Gastrocnemius medialis (tissue), 4 donors: ENCODE results near the gene FAM13A.

Experiments used
- POLR2A ChIP-seq, 2 donors: fragments of 450-650 bp; IDR thresholded peaks; one replicate each; pipeline ENCODE4 v1.6.1; 2017; ENCODE audit warnings: antibody characterized with exemption in 2 of 2, mild to moderate bottlenecking in 2 of 2, moderate library complexity in 2 of 2
- TF ChIP-seq, protein P1 (sequence below), 5 experiments: fragments of 450-650 bp in 3 of 5; fragments of 200-600 bp in 2 of 5; sonication (generic) in 2 of 5; IDR thresholded peaks in 4 of 5; conservative IDR thresholded peaks in 1 of 5; 1 replicate in 4 of 5; 2 replicates in 1 of 5; pipeline ENCODE4 v1.5.1; 2016 to 2019; ENCODE audit warnings: antibody characterized with exemption in 5 of 5, mild to moderate bottlenecking in 3 of 5, moderate library complexity in 3 of 5

DNA sequence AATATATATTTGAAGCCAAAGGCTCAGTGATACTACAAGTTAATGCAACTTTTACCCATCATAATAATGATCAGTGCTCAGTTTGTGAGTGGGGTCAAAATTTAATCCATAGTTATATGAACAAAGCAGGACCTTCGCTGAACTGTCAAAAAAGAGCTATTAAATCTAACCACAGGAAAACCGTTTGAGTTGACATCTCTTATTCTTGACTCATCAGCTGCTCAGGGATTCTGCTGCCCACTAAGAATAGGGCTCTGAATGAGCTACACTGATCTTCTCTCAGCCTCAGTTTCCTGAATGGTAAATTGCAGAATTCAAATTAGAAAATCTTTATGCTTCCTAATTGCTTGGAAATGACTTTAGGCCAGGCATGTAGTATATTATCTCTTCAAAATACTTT is 314.4 kb downstream of the FAM13A start:
- TF ChIP-seq, protein P1, sequence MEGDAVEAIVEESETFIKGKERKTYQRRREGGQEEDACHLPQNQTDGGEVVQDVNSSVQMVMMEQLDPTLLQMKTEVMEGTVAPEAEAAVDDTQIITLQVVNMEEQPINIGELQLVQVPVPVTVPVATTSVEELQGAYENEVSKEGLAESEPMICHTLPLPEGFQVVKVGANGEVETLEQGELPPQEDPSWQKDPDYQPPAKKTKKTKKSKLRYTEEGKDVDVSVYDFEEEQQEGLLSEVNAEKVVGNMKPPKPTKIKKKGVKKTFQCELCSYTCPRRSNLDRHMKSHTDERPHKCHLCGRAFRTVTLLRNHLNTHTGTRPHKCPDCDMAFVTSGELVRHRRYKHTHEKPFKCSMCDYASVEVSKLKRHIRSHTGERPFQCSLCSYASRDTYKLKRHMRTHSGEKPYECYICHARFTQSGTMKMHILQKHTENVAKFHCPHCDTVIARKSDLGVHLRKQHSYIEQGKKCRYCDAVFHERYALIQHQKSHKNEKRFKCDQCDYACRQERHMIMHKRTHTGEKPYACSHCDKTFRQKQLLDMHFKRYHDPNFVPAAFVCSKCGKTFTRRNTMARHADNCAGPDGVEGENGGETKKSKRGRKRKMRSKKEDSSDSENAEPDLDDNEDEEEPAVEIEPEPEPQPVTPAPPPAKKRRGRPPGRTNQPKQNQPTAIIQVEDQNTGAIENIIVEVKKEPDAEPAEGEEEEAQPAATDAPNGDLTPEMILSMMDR (IDR thresholded peaks at IDR 0.05 in 4 of 5, conservative IDR thresholded peaks at IDR 0.05 in 1 of 5): no peak
- no peak for TF ChIP-seq POLR2A (IDR thresholded peaks at IDR 0.05)
